HEK293T (cell line): ENCODE results near the gene DPH7.

ENCODE experiments used
- CTCF ChIA-PET: fragments of 350-600 bp; formaldehyde crosslinking; extraction: SDS; loops from one replicate; lab custom pipeline; 2021; ENCODE audit warnings: antibody characterized with exemption, inconsistent platforms; lab: Yijun Ruan, JAX
- POLR2A ChIA-PET: fragments of 350-600 bp; formaldehyde crosslinking; extraction: SDS; loops from one replicate; lab custom pipeline; 2020; ENCODE audit warnings: antibody characterized with exemption, inconsistent platforms; lab: Yijun Ruan, JAX
- DNase-seq: peaks from one replicate; pipeline ENCODE4 v3.0.0; 2012; ENCODE audit warnings: mixed read lengths; ENCODE audit errors: extremely low spot score
- ARNT ChIP-seq: fragments of 450-650 bp; IDR thresholded peaks from 2 replicates; pipeline ENCODE4 v1.6.1; 2017; ENCODE audit warnings: mild to moderate bottlenecking
- BHLHE40 ChIP-seq: fragments of 450-650 bp; IDR thresholded peaks from 2 replicates; pipeline ENCODE4 v1.6.1; 2016; ENCODE audit warnings: mild to moderate bottlenecking, moderate library complexity, borderline replicate concordance
- CTBP1 ChIP-seq: fragments of 450-650 bp; IDR thresholded peaks from 2 replicates; pipeline ENCODE4 v1.6.1; 2016; ENCODE audit warnings: borderline replicate concordance
- ELF4 ChIP-seq: fragments of 450-650 bp; IDR thresholded peaks from 2 replicates; pipeline ENCODE4 v1.6.1; 2017; ENCODE audit warnings: antibody characterized with exemption
- FOXA1 ChIP-seq: fragments of 450-650 bp; IDR thresholded peaks from 2 replicates; pipeline ENCODE4 v1.6.1; 2016; ENCODE audit warnings: mild to moderate bottlenecking
- FOXK2 ChIP-seq: fragments of 450-650 bp; IDR thresholded peaks from 2 replicates; pipeline ENCODE4 v1.6.1; 2016; ENCODE audit warnings: mild to moderate bottlenecking
- FOXM1 ChIP-seq: fragments of 450-650 bp; IDR thresholded peaks from 2 replicates; pipeline ENCODE4 v1.6.1; 2017; ENCODE audit warnings: mild to moderate bottlenecking, borderline replicate concordance
- HDGF ChIP-seq: fragments of 450-650 bp; IDR thresholded peaks from 2 replicates; pipeline ENCODE4 v1.6.1; 2017; ENCODE audit warnings: antibody characterized with exemption, borderline replicate concordance
- L3MBTL2 ChIP-seq: fragments of 450-650 bp; conservative IDR thresholded peaks from 2 replicates; pipeline ENCODE4 v1.6.1; 2016; ENCODE audit warnings: mild to moderate bottlenecking
- LEF1 ChIP-seq: fragments of 450-650 bp; IDR thresholded peaks from 2 replicates; pipeline ENCODE4 v1.6.1; 2017; ENCODE audit warnings: mild to moderate bottlenecking, borderline replicate concordance
- NFRKB ChIP-seq: fragments of 450-650 bp; IDR thresholded peaks from 2 replicates; pipeline ENCODE4 v1.6.1; 2016; ENCODE audit warnings: mild to moderate bottlenecking, moderate library complexity
- PKNOX1 ChIP-seq: fragments of 450-650 bp; IDR thresholded peaks from 2 replicates; pipeline ENCODE4 v1.6.1; 2016
- SP1 ChIP-seq: fragments of 450-650 bp; IDR thresholded peaks from 2 replicates; pipeline ENCODE4 v1.6.1; 2017
- SUZ12 ChIP-seq: fragments of 450-650 bp; IDR thresholded peaks from 2 replicates; pipeline ENCODE4 v1.6.1; 2016; ENCODE audit warnings: mild to moderate bottlenecking
- TARDBP ChIP-seq: fragments of 450-650 bp; IDR thresholded peaks from 2 replicates; pipeline ENCODE4 v1.6.1; 2016
- ZNF384 ChIP-seq: fragments of 450-650 bp; IDR thresholded peaks from 2 replicates; pipeline ENCODE4 v1.6.1; 2016

Gene DPH7

GRCh38 chr9:137531099-137531765 is 47.5 kb downstream of the DPH7 start:
- ChIA-PET CTCF (interaction anchor here (1.1 kb wide), 1 partner anchor 244 kb away, joined by 3 read pairs; no protein-coding TSS in a partner anchor), POLR2A (no interaction called here)
- TF ChIP-seq FOXK2 (no peak), CTBP1 (no peak), SP1 (no peak), LEF1 (no peak)
- no peak for DNase-seq

GRCh38 chr9:137530331-137530730 is 48.4 kb downstream of the DPH7 start:
- CTCF ChIA-PET = no interaction called here
- no peak for DNase-seq
- TF ChIP-seq ZNF384 (no peak), ELF4 (no peak), L3MBTL2 (no peak), PKNOX1 (no peak), ARNT (no peak), CTBP1 (no peak), FOXM1 (no peak), FOXK2 (no peak), BHLHE40 (no peak), NFRKB (no peak), FOXA1 (no peak), SUZ12 (no peak), LEF1 (no peak), HDGF (no peak), SP1 (no peak), TARDBP (no peak)

GRCh38 chr9:137524981-137525317 is 53.8 kb downstream of the DPH7 start:
- TF ChIP-seq CTBP1 (no peak), LEF1 (no peak)
- CTCF ChIA-PET = no interaction called here
- DNase-seq = no peak
- POLR2A ChIA-PET = interaction anchor here (1.6 kb wide), 1 partner anchor 66 kb away, joined by 4 read pairs; the partner anchor contains the start of gene NSMF

More at GRCh38 chr9:137530331-137530730, 48.4 kb downstream of the DPH7 start:
- POLR2A ChIA-PET = no interaction called here

- ChIA-PET POLR2A (interaction anchor here (1.6 kb wide), 1 partner anchor 65 kb away, joined by 4 read pairs; the partner anchor contains the start of gene NSMF), CTCF (no interaction called here)
- TF ChIP-seq LEF1 (no peak), TARDBP (no peak), ELF4 (no peak), FOXM1 (no peak)
- DNase-seq = no peak
Measured at GRCh38 chr9:137524161-137524980, 54.4 kb downstream of the DPH7 start.

GRCh38 chr9:137522746-137523455 is 55.8 kb downstream of the DPH7 start:
- DNase-seq = no peak
- POLR2A ChIA-PET = no interaction called here
- CTCF ChIA-PET = no interaction called here
- TF ChIP-seq BHLHE40 = no peak
- no peak for TF ChIP-seq NFRKB
- no peak for TF ChIP-seq FOXM1
- no peak for TF ChIP-seq ARNT
- TF ChIP-seq ZNF384 = no peak
- TF ChIP-seq FOXK2 = no peak
- TF ChIP-seq L3MBTL2 = no peak
- no peak for TF ChIP-seq SUZ12
- TF ChIP-seq HDGF = no peak
- no peak for TF ChIP-seq FOXA1
- no peak for TF ChIP-seq PKNOX1
- TF ChIP-seq TARDBP = no peak
- no peak for TF ChIP-seq CTBP1
- no peak for TF ChIP-seq LEF1

GRCh38 chr9:137521405-137521985 is 57.2 kb downstream of the DPH7 start:
- ChIA-PET POLR2A (no interaction called here), CTCF (no interaction called here)
- DNase-seq = no peak
- TF ChIP-seq FOXA1 = no peak
- no peak for TF ChIP-seq NFRKB
- TF ChIP-seq BHLHE40 = no peak
- no peak for TF ChIP-seq ELF4
- no peak for TF ChIP-seq FOXK2
- no peak for TF ChIP-seq ARNT
- TF ChIP-seq SP1 = no peak
- no peak for TF ChIP-seq LEF1
- TF ChIP-seq CTBP1 = no peak
- no peak for TF ChIP-seq TARDBP
- no peak for TF ChIP-seq ZNF384
- no peak for TF ChIP-seq HDGF
- no peak for TF ChIP-seq PKNOX1
- TF ChIP-seq SUZ12 = no peak
- TF ChIP-seq L3MBTL2 = no peak
